Left ventricle myocardium superior (tissue), 1 donor: ENCODE results near the gene SPAST. TPM values are rescaled to one million over a fixed set of nuclear protein-coding genes. Genes with fewer than 3 reads are reported as not detected.

Experiments used
- total RNA-seq: library from RNA; stranded (reverse); fragmentation: NEBNext Ultra II Directional; extraction: Animal tissue kit (Norgen Biotek cat#: 25700); gene quantifications from one replicate; pipeline ENCODE4 v1.2.1, GENCODE V29; 2021
- donor health status: DM: no; HTN: yes; CAD: no; lungs with severe emphysema.

SPAST gene
- total RNA-seq, 1 donor from 2014 or later, result 10.4 TPM

Other genes with a start within 250 kb of the SPAST start
- 51.4 TPM for gene MEMO1, start 52.5 kb upstream of the SPAST start, total RNA-seq
- 42.6 TPM for gene DPY30, start 23.8 kb upstream of the SPAST start, total RNA-seq
- 14.4 TPM for gene SLC30A6, start 102.3 kb downstream of the SPAST start, total RNA-seq
- 0.82 TPM for gene NLRC4, start 201.3 kb downstream of the SPAST start, total RNA-seq
- gene YIPF4, start 214.3 kb downstream of the SPAST start, total RNA-seq, result 71.9 TPM